Large intestine (tissue), 3 donors: ENCODE measurements around the gene CCDC8. TPM values are rescaled to one million over a fixed set of nuclear protein-coding genes. Genes with fewer than 3 reads are reported as not detected.

Experiments
- DNase-seq, 2 donors: peaks; one replicate each; pipeline versions ENCODE4 v3.0.0 to v3.0.0-alpha.2; 2013
- H3K27ac ChIP-seq: one replicate; pipeline ENCODE4 v1.5.1; 2013; ENCODE audit warnings: low read length
- H3K27me3 ChIP-seq: 2 replicates; pipeline ENCODE4 v1.6.1; 2013; ENCODE audit warnings: low read length; ENCODE audit not compliant: control insufficient read depth, insufficient read depth
- H3K36me3 ChIP-seq: 2 replicates; pipeline ENCODE4 v1.6.1; 2013; ENCODE audit warnings: low read length; ENCODE audit not compliant: control insufficient read depth, insufficient read depth
- H3K4me1 ChIP-seq: one replicate; pipeline ENCODE4 v1.6.1; 2013; ENCODE audit warnings: low read length; ENCODE audit not compliant: control insufficient read depth, insufficient read depth
- H3K4me3 ChIP-seq: one replicate; pipeline ENCODE4 v1.5.1; 2013; ENCODE audit warnings: low read length
- H3K9me3 ChIP-seq: one replicate; pipeline ENCODE4 v1.6.1; 2013; ENCODE audit warnings: mild to moderate bottlenecking, low read depth, low read length, moderate library complexity; ENCODE audit not compliant: control insufficient read depth
- WGBS: methylation state at CpG from one replicate; pipeline ENCODE4 v1.1.5; 2013; ENCODE audit warnings: low lambda C conversion rate; ENCODE audit not compliant: insufficient coverage; 5-methylcytosine and 5-hydroxymethylcytosine counted together
- polyA plus RNA-seq: library from polyadenylated mRNA; unstranded; fragments of 120-200 nt; gene quantifications from one replicate; pipeline ENCODE4 v1.2.1, GENCODE V29; 2013

Gene CCDC8
- polyA plus RNA-seq, 1 donor = 44.8 TPM

GRCh38 chr19:46364359-46364758 is 49.0 kb downstream of the CCDC8 start:
- Histone ChIP-seq H3K36me3 (peaks cover 31% of the 10 kb centered on the region), H3K27me3 (no peaks in the 10 kb centered on the region)

GRCh38 chr19:46361915-46362314 is 51.4 kb downstream of the CCDC8 start:
- Histone ChIP-seq H3K27me3 (no peaks in the 10 kb centered on the region), H3K4me3 (no peak overlapping the region), H3K36me3 (peaks cover 20% of the 10 kb centered on the region), H3K27ac (no peak overlapping the region), H3K4me1 (peaks cover 5% of the 10 kb centered on the region), H3K9me3 (no peaks in the 10 kb centered on the region)
- no peak for DNase-seq
- WGBS = 90% methylated on average over 2 of the region's 2 CpGs

More at GRCh38 chr19:46364359-46364758, 49.0 kb downstream of the CCDC8 start:
- WGBS = 100% methylated on average over 1 of the region's 2 CpGs
- no peaks in the 10 kb centered on the region for H3K9me3 ChIP-seq
- H3K4me3 ChIP-seq = no peak overlapping the region
- no peak overlapping the region for H3K27ac ChIP-seq
- H3K4me1 ChIP-seq = no peaks in the 10 kb centered on the region
- no peak for DNase-seq

Other genes with a start within 250 kb of the CCDC8 start
- not detected for gene IGFL1, start 183.8 kb downstream of the CCDC8 start, polyA plus RNA-seq
- 165 TPM for gene HIF3A, start 116.5 kb downstream of the CCDC8 start, polyA plus RNA-seq
- gene PPP5C, start 66.5 kb downstream of the CCDC8 start, polyA plus RNA-seq = 59.5 TPM
- gene PNMA8C, start 15.4 kb upstream of the CCDC8 start, polyA plus RNA-seq = 1.2 TPM
- gene PNMA8A, start 58.0 kb upstream of the CCDC8 start, polyA plus RNA-seq = 6.0 TPM
- 1.7 TPM for gene PNMA8B, start 82.3 kb upstream of the CCDC8 start, polyA plus RNA-seq
- 401 TPM for gene CALM3, start 187.8 kb upstream of the CCDC8 start, polyA plus RNA-seq
- gene PTGIR, start 211.5 kb upstream of the CCDC8 start, polyA plus RNA-seq = 4.8 TPM
- gene GNG8, start 222.6 kb upstream of the CCDC8 start, polyA plus RNA-seq = 4.6 TPM
- gene DACT3, start 247.6 kb upstream of the CCDC8 start, polyA plus RNA-seq = 13.7 TPM